GM12878 (cell line): ENCODE data around the gene VTI1A. TPM values are rescaled to one million over a fixed set of nuclear protein-coding genes. Genes with fewer than 3 reads are reported as not detected.
"Not testable (repeated sequence)": the region's sequence is repeated elsewhere in the genome, so short reads cannot be mapped to it uniquely, and the experiment has no call there.

ENCODE experiments used
- ATAC-seq: fragments of 200-7000 bp; cut with Tn5 transposase; 3 replicates; pipeline ENCODE4 v1.9.1; 2020; ENCODE audit warnings: mild to moderate bottlenecking, moderate library complexity
- BruUV-seq: library from RNA; stranded (reverse); fragments of 400-500 nt; replicated peaks from 2 replicates; lab custom pipeline; 2021; lab: Mats Ljungman, UMichigan
- CTCF ChIA-PET: fragments of 300-600 bp; sonication (Branson Sonifier 250); formaldehyde crosslinking; extraction: SDS; loops from one replicate; lab custom pipeline; 2021; ENCODE audit warnings: inconsistent platforms; lab: Yijun Ruan, JAX
- POLR2A ChIA-PET: fragments of 350-600 bp; formaldehyde crosslinking; extraction: SDS; loops from one replicate; lab custom pipeline; 2021; ENCODE audit warnings: inconsistent platforms; lab: Charles Lee
- RAD21 ChIA-PET: fragments of 300-600 bp; sonication (Branson Sonifier 250); formaldehyde crosslinking; loops from one replicate; lab custom pipeline; 2023; ENCODE audit warnings: antibody characterized with exemption; ENCODE audit not compliant: unreplicated experiment; lab: Charles Lee
- SMC1A ChIA-PET: fragments of 300-600 bp; sonication (Branson Sonifier 250); formaldehyde crosslinking; loops from one replicate; lab custom pipeline; 2023; ENCODE audit not compliant: unreplicated experiment, uncharacterized antibody; lab: Charles Lee
- DNase-seq: peaks from one replicate; pipeline ENCODE4 v3.0.0-alpha.2; 2011; ENCODE audit warnings: low read depth, low spot score
- FAIRE-seq: peaks from 3 replicates; lab custom pipeline; 2011; peaks lifted over from hg19 to GRCh38; lab: Jason Lieb, UNC
- H2AFZ ChIP-seq: 2 replicates; pipeline ENCODE4 v1.6.0; 2011; ENCODE audit warnings: low read depth, low read length, control low read depth; ENCODE audit not compliant: control insufficient read depth
- H3K27ac ChIP-seq: 2 replicates; pipeline ENCODE4 v1.5.1; 2011; ENCODE audit warnings: control low read depth; ENCODE audit not compliant: control insufficient read depth, insufficient read depth
- H3K27me3 ChIP-seq, 2 experiments: replicated peaks in 1 of 2; 2 replicates each; pipeline versions ENCODE4 v1.6.0 to v1.6.1; 2011; ENCODE audit warnings: low read length in 1 of 2; ENCODE audit not compliant: control insufficient read depth in 2 of 2, insufficient read depth in 2 of 2
- H3K36me3 ChIP-seq, 2 experiments: 2 replicates each; pipeline ENCODE4 v1.5.1; 2011; ENCODE audit warnings: low read length in 1 of 2; ENCODE audit not compliant: control insufficient read depth in 2 of 2, insufficient read depth in 2 of 2
- H3K4me1 ChIP-seq: 2 replicates; pipeline ENCODE4 v1.6.1; 2011; ENCODE audit warnings: mild to moderate bottlenecking, low read length, moderate library complexity, mixed read lengths; ENCODE audit not compliant: control insufficient read depth, insufficient read depth
- H3K4me2 ChIP-seq: 2 replicates; pipeline ENCODE4 v1.6.0; 2011; ENCODE audit warnings: control low read depth; ENCODE audit not compliant: control insufficient read depth, insufficient read depth
- H3K4me3 ChIP-seq: fragments of 200-600 bp; sonication (generic); 2 replicates; pipeline ENCODE4 v1.5.1; 2016
- H3K79me2 ChIP-seq: 2 replicates; pipeline ENCODE4 v1.6.0; 2011; ENCODE audit warnings: low read length; ENCODE audit not compliant: control insufficient read depth, insufficient read depth
- H3K9ac ChIP-seq: 2 replicates; pipeline ENCODE4 v1.8.0; 2011; ENCODE audit warnings: low read length, control low read depth, mixed read lengths; ENCODE audit not compliant: control insufficient read depth, insufficient read depth
- H3K9me3 ChIP-seq: replicated peaks from 3 replicates; pipeline ENCODE4 v1.5.1; 2011; ENCODE audit warnings: mild to moderate bottlenecking, low read length; ENCODE audit not compliant: control insufficient read depth, insufficient read depth
- H4K20me1 ChIP-seq: 2 replicates; pipeline ENCODE4 v1.6.0; 2011; ENCODE audit not compliant: control insufficient read depth, insufficient read depth
- CHD4 ChIP-seq: fragments of 200-600 bp; sonication (generic); IDR thresholded peaks from 2 replicates; pipeline ENCODE4 v1.6.1; 2016; ENCODE audit warnings: mild to moderate bottlenecking
- EZH2 ChIP-seq: IDR thresholded peaks from 2 replicates; pipeline ENCODE4 v1.6.1; 2012; ENCODE audit warnings: low read depth, mild to moderate bottlenecking, control low read depth, inconsistent platforms, low read length, borderline replicate concordance; ENCODE audit not compliant: control insufficient read depth
- SMAD1 ChIP-seq: fragments of 450-650 bp; IDR thresholded peaks from 2 replicates; pipeline ENCODE4 v1.6.1; 2018; ENCODE audit warnings: mild to moderate bottlenecking, low read depth; ENCODE audit not compliant: partially characterized antibody
- SPI1 ChIP-seq: IDR thresholded peaks from 2 replicates; pipeline ENCODE4 v1.6.1; 2011; ENCODE audit warnings: low read depth, mild to moderate bottlenecking, low read length, moderate library complexity, borderline replicate concordance; ENCODE audit not compliant: insufficient read depth
- ZZZ3 ChIP-seq: IDR thresholded peaks from 2 replicates; pipeline ENCODE4 v1.6.1; 2011; ENCODE audit warnings: low read depth; ENCODE audit not compliant: control insufficient read depth, insufficient read length
- WGBS: methylation state at CpG from one replicate; pipeline ENCODE4 v1.1.6; 2016; ENCODE audit warnings: low lambda C conversion rate; ENCODE audit not compliant: insufficient replicate concordance, insufficient coverage; ENCODE audit errors: missing lambda C conversion rate; 5-methylcytosine and 5-hydroxymethylcytosine counted together
- in situ Hi-C: fragments of 300-500 bp; cut with MboI; formaldehyde crosslinking; loops from 9 replicates; pipeline ENCODE4 v1.14.3; 2018; ENCODE audit warnings: mixed read lengths
- intact Hi-C: fragments of 100-400 bp; cut with micrococcal nuclease; formaldehyde crosslinking; loops from one replicate; pipeline ENCODE4 v1.14.2; 2022; ENCODE audit not compliant: unreplicated experiment
- polyA plus RNA-seq, 11 experiments: library from polyadenylated mRNA; depleted of rRNA in 4 of 11; unstranded in 6 of 11; stranded (reverse) in 5 of 11; fragments of >200 nt; fragmentation: Nextera tagmentation in 4 of 11; fragmentation: Illumina TruSeq in 1 of 11; extraction: Ambion mirVana in 4 of 11; extraction: Trizol in 1 of 11; gene quantifications; 1 replicate in 1 of 11; 2 replicates in 10 of 11; pipeline versions ENCODE4 v1.2.1 to v1.2.3, GENCODE V29; 2011 to 2016; ENCODE audit warnings: inconsistent platforms in 2 of 11, missing spikeins in 2 of 11, low read depth in 1 of 11
- total RNA-seq, 4 experiments: library from RNA; depleted of rRNA in 3 of 4; stranded (reverse); fragments of >200 nt in 3 of 4; fragmentation: Illumina TruSeq in 1 of 4; extraction: Trizol in 1 of 4; gene quantifications; 2 replicates each; pipeline versions ENCODE4 v1.2.1 to v1.2.3, GENCODE V29; 2013 to 2021
- TF ChIP-seq, protein P1 (sequence below): fragments of 450-650 bp; formaldehyde crosslinking; IDR thresholded peaks from 2 replicates; pipeline ENCODE4 v1.4.0; 2022; ENCODE audit warnings: mild to moderate bottlenecking, moderate library complexity
- TF ChIP-seq, protein P2 (sequence below): IDR thresholded peaks from 2 replicates; pipeline ENCODE4 v1.6.1; 2011; ENCODE audit warnings: borderline replicate concordance, low read depth, mild to moderate bottlenecking, moderate library complexity, low read length; ENCODE audit not compliant: insufficient read depth, poor library complexity, severe bottlenecking

The VTI1A gene
- total and polyA plus RNA-seq, 10 of the 15 experiments (the other 5 are each of a cell fraction or from before 2014, with no cell fraction given): 12.4 to 43.2 (median 27.5) TPM

DNA sequence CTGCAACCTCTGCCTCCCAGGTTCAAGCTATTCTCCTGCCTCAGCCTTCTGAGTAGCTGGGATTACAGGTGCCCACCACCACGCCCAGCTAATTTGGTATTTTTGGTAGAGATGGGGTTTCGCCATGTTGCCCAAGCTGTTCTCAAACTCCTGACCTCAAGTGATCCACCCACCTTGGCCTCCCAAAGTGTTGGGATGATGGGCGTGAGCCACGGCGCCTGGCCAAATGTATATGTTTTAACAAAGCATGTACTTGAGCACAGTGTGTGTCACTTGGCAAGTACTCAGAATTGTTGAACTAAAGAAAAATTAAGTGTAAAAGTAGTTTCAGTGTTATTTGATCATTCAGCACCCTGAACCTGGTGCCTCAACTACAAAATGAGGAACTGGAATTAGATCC lies 17.1 kb downstream of the VTI1A start:
- intact Hi-C loops, ATAC-seq, H2AFZ ChIP-seq, H3K4me2 ChIP-seq, BruUV-seq, FAIRE-seq, H3K27ac ChIP-seq, H3K9ac ChIP-seq, H3K9me3 ChIP-seq, H3K4me3 ChIP-seq, DNase-seq, in situ Hi-C loops, H3K4me1 ChIP-seq, H3K27me3 ChIP-seq, H4K20me1 ChIP-seq, POLR2A ChIA-PET, H3K79me2 ChIP-seq: not testable (repeated sequence)
- ChIA-PET CTCF (interaction anchor here (0.6 to 4.0 kb wide), 8 partner anchors 8 to 1099 kb away, joined by 3 to 14 read pairs (median 4); no protein-coding TSS in a partner anchor), RAD21 (interaction anchor here (1.6 kb wide), 1 partner anchor 8 kb away, joined by 5 read pairs; no protein-coding TSS in a partner anchor), SMC1A (interaction anchor here (1.3 to 1.7 kb wide), 3 partner anchors 10 to 12 kb away, joined by 4 to 7 read pairs (median 4); no protein-coding TSS in a partner anchor)
- peak; percentile 45; the same call in 1 of the 2 replicates for TF ChIP-seq SPI1
- 99% methylated on average over 5 of the region's 5 CpGs for WGBS
- peaks cover 0 to 21% of the 10 kb centered on the region in 2 experiments; a peak in 2 of 4 replicates for H3K36me3 ChIP-seq

DNA sequence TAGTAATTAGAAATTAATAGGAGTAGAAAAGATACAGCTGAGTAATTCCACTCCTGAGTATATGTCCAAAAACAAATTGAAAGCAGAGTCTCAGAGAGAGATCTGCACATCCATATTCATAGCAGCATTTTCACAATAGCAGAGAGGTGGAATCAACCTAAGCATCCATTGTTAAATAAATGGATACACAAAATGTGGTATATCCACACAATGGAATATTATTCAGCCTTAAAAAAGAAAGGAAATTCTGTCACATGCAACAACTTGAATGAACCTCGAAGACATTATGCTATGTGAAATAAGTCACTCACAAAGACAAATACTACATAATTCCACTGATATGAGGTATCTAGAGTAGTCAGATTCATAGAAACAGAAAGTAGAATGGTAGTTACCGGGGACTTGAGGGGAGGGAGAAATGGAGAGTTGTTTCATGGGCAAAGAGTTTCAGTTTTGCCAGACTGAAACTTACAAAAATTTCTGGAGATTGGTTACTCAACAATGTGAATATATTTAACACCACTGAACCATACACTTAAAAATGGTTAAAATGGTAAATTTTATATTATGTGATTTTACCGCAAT lies 18.4 kb downstream of the VTI1A start:
- FAIRE-seq (peak; percentile 54), ATAC-seq (no peak), DNase-seq (no peak)
- CTCF ChIA-PET: interaction anchor here (1.0 to 4.0 kb wide), 5 partner anchors 10 to 1098 kb away, joined by 3 to 10 read pairs (median 4); no protein-coding TSS in a partner anchor
- SMC1A ChIA-PET: interaction anchor here (1.3 to 1.7 kb wide), 3 partner anchors 10 to 13 kb away, joined by 4 to 7 read pairs (median 4); no protein-coding TSS in a partner anchor
- WGBS: 77% methylated on average over 3 of the region's 3 CpGs
- BruUV-seq: no TSS peak
- Histone ChIP-seq H4K20me1 (no peaks in the 10 kb centered on the region), H3K36me3 (peaks cover 2 to 21% of the 10 kb centered on the region in 2 experiments; a peak in 2 of 4 replicates), H2AFZ (no peak overlapping the region), H3K9ac (no peak overlapping the region), H3K9me3 (peaks cover 3% of the 10 kb centered on the region; the same call in 1 of the 3 replicates), H3K79me2 (no peaks in the 10 kb centered on the region), H3K4me3 (no peak overlapping the region), H3K4me2 (no peak overlapping the region), H3K4me1 (no peaks in the 10 kb centered on the region), H3K27me3 (no peaks in the 10 kb centered on the region), H3K27ac (no peak overlapping the region)
- RAD21 ChIA-PET: no interaction called here
- POLR2A ChIA-PET: no interaction called here
- intact Hi-C loops (no loop called here), in situ Hi-C loops (no loop called here)
- TF ChIP-seq, protein P1, sequence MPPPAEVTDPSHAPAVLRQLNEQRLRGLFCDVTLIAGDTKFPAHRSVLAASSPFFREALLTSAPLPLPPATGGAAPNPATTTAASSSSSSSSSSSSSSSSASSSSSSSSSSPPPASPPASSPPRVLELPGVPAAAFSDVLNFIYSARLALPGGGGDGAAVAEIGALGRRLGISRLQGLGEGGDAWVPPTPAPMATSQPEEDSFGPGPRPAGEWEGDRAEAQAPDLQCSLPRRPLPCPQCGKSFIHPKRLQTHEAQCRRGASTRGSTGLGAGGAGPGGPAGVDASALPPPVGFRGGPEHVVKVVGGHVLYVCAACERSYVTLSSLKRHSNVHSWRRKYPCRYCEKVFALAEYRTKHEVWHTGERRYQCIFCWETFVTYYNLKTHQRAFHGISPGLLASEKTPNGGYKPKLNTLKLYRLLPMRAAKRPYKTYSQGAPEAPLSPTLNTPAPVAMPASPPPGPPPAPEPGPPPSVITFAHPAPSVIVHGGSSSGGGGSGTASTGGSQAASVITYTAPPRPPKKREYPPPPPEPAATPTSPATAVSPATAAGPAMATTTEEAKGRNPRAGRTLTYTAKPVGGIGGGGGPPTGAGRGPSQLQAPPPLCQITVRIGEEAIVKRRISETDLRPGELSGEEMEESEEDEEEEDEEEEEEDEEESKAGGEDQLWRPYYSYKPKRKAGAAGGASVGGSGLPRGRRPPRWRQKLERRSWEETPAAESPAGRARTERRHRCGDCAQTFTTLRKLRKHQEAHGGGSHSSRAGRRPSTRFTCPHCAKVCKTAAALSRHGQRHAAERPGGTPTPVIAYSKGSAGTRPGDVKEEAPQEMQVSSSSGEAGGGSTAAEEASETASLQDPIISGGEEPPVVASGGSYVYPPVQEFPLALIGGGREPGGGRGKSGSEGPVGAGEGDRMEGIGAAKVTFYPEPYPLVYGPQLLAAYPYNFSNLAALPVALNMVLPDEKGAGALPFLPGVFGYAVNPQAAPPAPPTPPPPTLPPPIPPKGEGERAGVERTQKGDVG: no peak
- TF ChIP-seq EZH2: no peak
- no peak for TF ChIP-seq SMAD1
- TF ChIP-seq, protein P2, sequence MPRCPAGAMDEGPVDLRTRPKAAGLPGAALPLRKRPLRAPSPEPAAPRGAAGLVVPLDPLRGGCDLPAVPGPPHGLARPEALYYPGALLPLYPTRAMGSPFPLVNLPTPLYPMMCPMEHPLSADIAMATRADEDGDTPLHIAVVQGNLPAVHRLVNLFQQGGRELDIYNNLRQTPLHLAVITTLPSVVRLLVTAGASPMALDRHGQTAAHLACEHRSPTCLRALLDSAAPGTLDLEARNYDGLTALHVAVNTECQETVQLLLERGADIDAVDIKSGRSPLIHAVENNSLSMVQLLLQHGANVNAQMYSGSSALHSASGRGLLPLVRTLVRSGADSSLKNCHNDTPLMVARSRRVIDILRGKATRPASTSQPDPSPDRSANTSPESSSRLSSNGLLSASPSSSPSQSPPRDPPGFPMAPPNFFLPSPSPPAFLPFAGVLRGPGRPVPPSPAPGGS: no peak
- TF ChIP-seq ZZZ3: no peak
- no peak for TF ChIP-seq CHD4
